ENCODE data around the gene PAX8. TPM values are rescaled to one million over a fixed set of nuclear protein-coding genes. Genes with fewer than 3 reads are reported as not detected.

PAX8 gene
- total and polyA plus RNA-seq, 2 of the 13 experiments (the other 11 are each of a cell fraction or from before 2014, with no cell fraction given): 1.5 to 8.8 TPM

GRCh38 chr2:113198790-113199612, 79.7 kb downstream of the PAX8 start (continued):
- TF ChIP-seq ZNF430 (CRISPR knock-in tag; IDR thresholded peaks at IDR 0.05): peak; percentile 52; the same call in 1 of the 2 replicates
- peak; percentile 56; the same call in 1 of the 2 replicates for TF ChIP-seq ZNF276 (CRISPR knock-in tag; IDR thresholded peaks at IDR 0.05; ENCODE audit: low read depth)
- no peak for TF ChIP-seq FOXJ3 (CRISPR knock-in tag; IDR thresholded peaks at IDR 0.05; ENCODE audit: borderline replicate concordance)
- peak; percentile 77 for TF ChIP-seq CSRNP1 (CRISPR knock-in tag; IDR thresholded peaks at IDR 0.05)
- no peak for TF ChIP-seq ZNF3 (CRISPR knock-in tag; IDR thresholded peaks at IDR 0.05)
- no peak for TF ChIP-seq DDIT3 (CRISPR knock-in tag; IDR thresholded peaks at IDR 0.05)
- TF ChIP-seq CCAR2 (optimal IDR thresholded peaks at IDR 0.05; ENCODE audit: low read depth, low read length): no peak
- peak; percentile 60; the same call in 1 of the 2 replicates for TF ChIP-seq DNMT1 (CRISPR knock-in tag; IDR thresholded peaks at IDR 0.05)
- TF ChIP-seq PRPF4 (IDR thresholded peaks at IDR 0.05; ENCODE audit: low read depth, low read length, poor library complexity, severe bottlenecking): no peak
- peak; percentile 96 for TF ChIP-seq MAX (IDR thresholded peaks at IDR 0.05)
- TF ChIP-seq GMEB2 (CRISPR knock-in tag; IDR thresholded peaks at IDR 0.05; ENCODE audit: low read depth): peak; percentile 78
- TF ChIP-seq SIX1 (CRISPR knock-in tag; IDR thresholded peaks at IDR 0.05; ENCODE audit: borderline replicate concordance): no peak
- TF ChIP-seq ZNF609 (CRISPR knock-in tag; IDR thresholded peaks at IDR 0.05; ENCODE audit: borderline replicate concordance): peak; percentile 68; the same call in 1 of the 2 replicates
- peak; percentile 88; the same call in 1 of the 2 replicates for TF ChIP-seq ZSCAN25 (CRISPR knock-in tag; IDR thresholded peaks at IDR 0.05)
